ENCODE measurements around the gene CARD19. TPM values are rescaled to one million over a fixed set of nuclear protein-coding genes. Genes with fewer than 3 reads are reported as not detected.

CARD19 gene
- total RNA-seq, 4 donors from 2014 or later: 37.0 to 61.8 (median 49.1) TPM

- no peak for DNase-seq
- H3K4me1 ChIP-seq: no peaks in the 10 kb centered on the region
- H3K27me3 ChIP-seq: no peaks in the 10 kb centered on the region
- intact Hi-C loops (cut with DNase I): no loop called here
- no peaks in the 10 kb centered on the region for H3K36me3 ChIP-seq
- no peak overlapping the region for H3K27ac ChIP-seq
- no peaks in the 10 kb centered on the region for H3K9me3 ChIP-seq
- TF ChIP-seq POLR2A (IDR thresholded peaks at IDR 0.05) (no peak), CTCF (IDR thresholded peaks at IDR 0.05) (no peak)
- WGBS, 2 donors: 59 to 61% methylated on average over 5 of the region's 5 CpGs
- H3K4me3 ChIP-seq (replicated peaks in 1 of 3): no peak overlapping the region
These were observed 23.6 kb upstream of the CARD19 start for GRCh38 chr9:93072383-93072795.

DNA sequence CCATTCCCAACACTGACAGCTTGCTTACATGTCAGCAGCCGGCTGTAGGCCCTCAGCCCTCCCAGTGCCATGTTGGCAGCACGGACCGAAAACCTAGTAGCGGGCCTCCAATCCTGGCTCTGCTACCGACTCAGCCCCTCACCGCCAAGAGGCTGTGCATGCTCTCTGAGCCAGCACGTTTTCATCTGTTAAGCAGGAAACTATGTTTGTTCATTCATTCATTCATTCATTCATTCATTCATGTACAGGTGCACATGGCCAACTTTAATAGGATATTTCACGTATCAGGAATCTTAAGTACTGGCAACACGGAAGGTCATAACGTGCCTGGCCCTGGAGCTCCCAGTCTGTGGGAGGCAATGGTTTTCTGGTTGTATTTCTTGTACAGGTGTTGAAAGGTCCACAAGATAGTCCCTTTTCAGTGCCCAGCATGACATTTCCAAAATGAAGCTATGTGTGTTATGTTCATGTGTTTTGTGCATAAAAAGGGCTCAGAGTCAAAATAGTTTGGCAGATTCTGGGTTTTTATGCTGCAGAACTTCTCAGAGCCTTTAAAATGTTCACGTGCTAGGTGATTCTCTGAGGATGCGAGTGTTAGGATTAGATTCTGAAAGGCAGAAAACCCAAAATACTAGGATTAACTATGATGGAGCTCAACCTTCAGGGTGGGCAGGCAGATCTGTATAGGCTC, 19.8 kb upstream of the CARD19 start:
- Histone ChIP-seq H3K27me3 (no peaks in the 10 kb centered on the region), H3K27ac (no peak overlapping the region), H3K9me3 (no peaks in the 10 kb centered on the region), H3K4me1 (no peaks in the 10 kb centered on the region), H3K36me3 (no peaks in the 10 kb centered on the region), H3K4me3 (replicated peaks in 1 of 3) (no peak overlapping the region)
- TF ChIP-seq POLR2A (IDR thresholded peaks at IDR 0.05) (no peak), CTCF (IDR thresholded peaks at IDR 0.05) (no peak)
- intact Hi-C loops (cut with DNase I): no loop called here
- WGBS, 2 donors: 93 to 96% methylated on average over 12 of the region's 12 CpGs
- no peak for DNase-seq

- H3K27ac ChIP-seq: no peak overlapping the region
- no peaks in the 10 kb centered on the region for H3K4me1 ChIP-seq
- H3K36me3 ChIP-seq: no peaks in the 10 kb centered on the region
- TF ChIP-seq CTCF (IDR thresholded peaks at IDR 0.05): no peak
- TF ChIP-seq POLR2A (IDR thresholded peaks at IDR 0.05): no peak
- 93 to 100% methylated on average over 2 of the region's 2 CpGs for WGBS, 2 donors
- no peaks in the 10 kb centered on the region for H3K27me3 ChIP-seq
- intact Hi-C loops (cut with DNase I): no loop called here
- no peak for DNase-seq
- H3K4me3 ChIP-seq (replicated peaks in 1 of 3): no peak overlapping the region
- H3K9me3 ChIP-seq: no peaks in the 10 kb centered on the region
These were observed 19.3 kb upstream of the CARD19 start for GRCh38 chr9:93076792-93077128.

DNA sequence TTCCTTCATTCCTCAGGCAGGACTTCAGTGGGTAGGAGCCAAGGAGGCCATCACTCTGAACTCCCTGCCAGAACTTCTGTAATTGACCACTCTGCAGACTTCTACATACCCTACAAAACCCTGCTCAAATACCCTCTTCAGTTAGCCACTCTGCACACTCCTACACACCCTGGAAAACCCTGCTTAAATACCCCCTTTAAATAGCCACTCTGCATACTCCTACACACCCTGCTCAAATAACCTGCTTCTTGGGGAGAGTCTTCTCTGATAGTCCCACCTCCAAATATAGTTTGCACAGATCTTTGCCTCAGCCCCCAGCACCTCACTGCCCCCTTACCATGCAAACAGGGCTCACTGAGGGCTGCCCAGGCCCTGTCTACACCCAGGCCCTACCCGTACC, 18.6 kb upstream of the CARD19 start:
- intact Hi-C loops (cut with DNase I): no loop called here
- DNase-seq: no peak
- Histone ChIP-seq H3K36me3 (no peaks in the 10 kb centered on the region), H3K4me1 (no peaks in the 10 kb centered on the region), H3K4me3 (replicated peaks in 1 of 3) (no peak overlapping the region), H3K27ac (no peak overlapping the region), H3K9me3 (no peaks in the 10 kb centered on the region), H3K27me3 (no peaks in the 10 kb centered on the region)
- WGBS, 2 donors: 100% methylated on average over 1 of the region's 1 CpG
- TF ChIP-seq CTCF (IDR thresholded peaks at IDR 0.05) (no peak), POLR2A (IDR thresholded peaks at IDR 0.05) (no peak)

- no peaks in the 10 kb centered on the region for H3K4me1 ChIP-seq
- no peaks in the 10 kb centered on the region for H3K9me3 ChIP-seq
- no peak for DNase-seq
- H3K27me3 ChIP-seq: no peaks in the 10 kb centered on the region
- no peak for TF ChIP-seq POLR2A (IDR thresholded peaks at IDR 0.05)
- TF ChIP-seq CTCF (IDR thresholded peaks at IDR 0.05): no peak
- H3K4me3 ChIP-seq (replicated peaks in 1 of 3): no peak overlapping the region
- intact Hi-C loops (cut with DNase I): no loop called here
- no peaks in the 10 kb centered on the region for H3K36me3 ChIP-seq
- no peak overlapping the region for H3K27ac ChIP-seq
- 96% methylated on average over 16 of the region's 16 CpGs for WGBS, 2 donors
These were observed 18.2 kb upstream of the CARD19 start for GRCh38 chr9:93077811-93078210.
